Keratinocyte (primary cell): ENCODE results near the gene RCAN2. TPM values are rescaled to one million over a fixed set of nuclear protein-coding genes. Genes with fewer than 3 reads are reported as not detected.

Experiments used
- DNase-seq: peaks from one replicate; pipeline ENCODE4 v3.0.0-alpha.2; 2011; ENCODE audit warnings: low read depth, missing footprints, low spot score
- FAIRE-seq: peaks from 2 replicates; lab custom pipeline; 2011; peaks lifted over from hg19 to GRCh38; lab: Jason Lieb, UNC
- H2AFZ ChIP-seq: 2 replicates; pipeline ENCODE4 v1.6.0; 2012; ENCODE audit warnings: low read length, control low read depth, inconsistent platforms; ENCODE audit not compliant: control insufficient read depth
- H3K27ac ChIP-seq: 2 replicates; pipeline ENCODE4 v1.5.1; 2011; ENCODE audit warnings: low read length; ENCODE audit not compliant: control insufficient read depth, insufficient read depth
- H3K27me3 ChIP-seq: 3 replicates; pipeline ENCODE4 v1.6.0; 2011; ENCODE audit warnings: low read length; ENCODE audit not compliant: control insufficient read depth, insufficient read depth; ENCODE audit errors: extremely low read depth
- H3K36me3 ChIP-seq, 2 experiments: 2 replicates in 1 of 2; 3 replicates in 1 of 2; pipeline ENCODE4 v1.5.1; 2011; ENCODE audit warnings: low read length in 2 of 2, mild to moderate bottlenecking in 1 of 2; ENCODE audit not compliant: control insufficient read depth in 2 of 2, insufficient read depth in 2 of 2; ENCODE audit errors: extremely low read depth in 1 of 2
- H3K4me1 ChIP-seq: 3 replicates; pipeline ENCODE4 v1.5.1; 2011; ENCODE audit warnings: low read length; ENCODE audit not compliant: control insufficient read depth, insufficient read depth; ENCODE audit errors: extremely low read depth
- H3K4me2 ChIP-seq: 3 replicates; pipeline ENCODE4 v1.6.0; 2011; ENCODE audit warnings: low read depth, low read length; ENCODE audit not compliant: control insufficient read depth, insufficient read depth; ENCODE audit errors: extremely low read depth
- H3K4me3 ChIP-seq, 3 experiments: fragments of 200-600 bp in 1 of 3; sonication (generic) in 1 of 3; 2 replicates in 2 of 3; 3 replicates in 1 of 3; pipeline ENCODE4 v1.5.1; 2011 to 2016; ENCODE audit warnings: low read length in 3 of 3, mild to moderate bottlenecking in 3 of 3, control low read depth in 2 of 3, inconsistent platforms in 1 of 3, low read depth in 1 of 3, mixed read lengths in 1 of 3, mixed run types in 1 of 3, moderate library complexity in 1 of 3; ENCODE audit not compliant: control insufficient read depth in 2 of 3, insufficient read depth in 2 of 3; ENCODE audit errors: extremely low read depth in 1 of 3
- H3K79me2 ChIP-seq: 2 replicates; pipeline ENCODE4 v1.6.0; 2012; ENCODE audit warnings: low read length; ENCODE audit not compliant: control insufficient read depth, insufficient read depth
- H3K9ac ChIP-seq: 3 replicates; pipeline ENCODE4 v1.6.0; 2011; ENCODE audit warnings: low read length; ENCODE audit not compliant: control insufficient read depth, insufficient read depth; ENCODE audit errors: extremely low read depth
- H3K9me1 ChIP-seq: 3 replicates; pipeline ENCODE4 v1.6.0; 2011; ENCODE audit warnings: low read length; ENCODE audit not compliant: control insufficient read depth, insufficient read depth; ENCODE audit errors: extremely low read depth
- H3K9me3 ChIP-seq: 2 replicates; pipeline ENCODE4 v1.5.1; 2012; ENCODE audit warnings: low read depth, low read length; ENCODE audit not compliant: control insufficient read depth
- H4K20me1 ChIP-seq: 3 replicates; pipeline ENCODE4 v1.6.0; 2011; ENCODE audit warnings: low read length; ENCODE audit not compliant: control insufficient read depth, insufficient read depth; ENCODE audit errors: extremely low read depth
- CTCF ChIP-seq, 3 experiments: IDR thresholded peaks in 1 of 3; conservative IDR thresholded peaks in 1 of 3; optimal IDR thresholded peaks in 1 of 3; 2 replicates in 2 of 3; 3 replicates in 1 of 3; pipeline versions ENCODE3 to v1.5.1; 2011; ENCODE audit warnings: low read length in 3 of 3, mild to moderate bottlenecking in 3 of 3, moderate library complexity in 2 of 3, control low read depth in 1 of 3, inconsistent platforms in 1 of 3; ENCODE audit not compliant: insufficient read depth in 2 of 3; ENCODE audit errors: extremely low read depth in 1 of 3
- EZH2 ChIP-seq: IDR thresholded peaks from one replicate; pipeline ENCODE4 v1.6.1; 2012; ENCODE audit warnings: inconsistent platforms, mild to moderate bottlenecking, low read length, moderate library complexity
- dilution Hi-C: fragments of 300-500 bp; cut with MboI; formaldehyde crosslinking; loops from one replicate; pipeline ENCODE4 v1.7.0; 2020; ENCODE audit warnings: low sequenced_read_pairs; ENCODE audit not compliant: extremely low pct_ligation_motif_present
- polyA plus RNA-seq, 5 experiments: library from polyadenylated mRNA; depleted of rRNA in 3 of 5; stranded (reverse) in 3 of 5; stranded (forward) in 1 of 5; unstranded in 1 of 5; fragments of >200 nt; gene quantifications; 1 replicate in 1 of 5; 2 replicates in 3 of 5; 3 replicates in 1 of 5; pipeline versions ENCODE4 v1.2.1 to v1.2.3, GENCODE V29; 2011 to 2012; ENCODE audit warnings: missing spikeins in 2 of 5, low read depth in 1 of 5, low replicate concordance in 1 of 5

The RCAN2 gene
- polyA plus RNA-seq, 1 donor (not counting 4 experiments of a cell fraction or from before 2014, with no cell fraction given): not detected

- DNase-seq (no peak), FAIRE-seq (no peak)
- no peaks in the 10 kb centered on the region for H3K79me2 ChIP-seq
- no peak overlapping the region for H3K4me3 ChIP-seq
- no peak overlapping the region for H3K9ac ChIP-seq
- TF ChIP-seq EZH2 (no peak), CTCF (optimal IDR thresholded peaks at IDR 0.05 in 1 of 3, IDR thresholded peaks at IDR 0.05 in 1 of 3, conservative IDR thresholded peaks at IDR 0.05 in 1 of 3; ENCODE audit: extremely low read depth in 1 of 3, insufficient read depth in 2 of 3, low read length in 3 of 3) (no peak)
- no peak overlapping the region for H3K27ac ChIP-seq
- no peaks in the 10 kb centered on the region for H3K27me3 ChIP-seq
- no peaks in the 10 kb centered on the region for H3K9me1 ChIP-seq
- no peaks in the 10 kb centered on the region for H3K36me3 ChIP-seq
- H2AFZ ChIP-seq: no peak overlapping the region
- H3K4me2 ChIP-seq: no peak overlapping the region
- no peaks in the 10 kb centered on the region for H3K9me3 ChIP-seq
- dilution Hi-C loops: no loop called here
- no peaks in the 10 kb centered on the region for H3K4me1 ChIP-seq
- H4K20me1 ChIP-seq: no peaks in the 10 kb centered on the region
Measured at GRCh38 chr6:46271728-46272127, 219.5 kb downstream of the RCAN2 start.

GRCh38 chr6:46271107-46271506 is 220.1 kb downstream of the RCAN2 start:
- Histone ChIP-seq H3K27me3 (no peaks in the 10 kb centered on the region), H3K9me1 (no peaks in the 10 kb centered on the region), H2AFZ (no peak overlapping the region), H3K4me3 (no peak overlapping the region), H3K27ac (no peak overlapping the region), H3K79me2 (no peaks in the 10 kb centered on the region), H3K4me1 (no peaks in the 10 kb centered on the region), H4K20me1 (no peaks in the 10 kb centered on the region), H3K4me2 (no peak overlapping the region), H3K36me3 (no peaks in the 10 kb centered on the region), H3K9ac (no peak overlapping the region), H3K9me3 (no peaks in the 10 kb centered on the region)
- DNase-seq: no peak
- dilution Hi-C loops: no loop called here
- FAIRE-seq: no peak
- no peak for TF ChIP-seq CTCF (optimal IDR thresholded peaks at IDR 0.05 in 1 of 3, IDR thresholded peaks at IDR 0.05 in 1 of 3, conservative IDR thresholded peaks at IDR 0.05 in 1 of 3; ENCODE audit: extremely low read depth in 1 of 3, insufficient read depth in 2 of 3, low read length in 3 of 3)
- TF ChIP-seq EZH2: no peak
